Upper lobe of right lung (tissue), 1 donor: Measurements from ENCODE around the gene PRKAB1. TPM values are rescaled to one million over a fixed set of nuclear protein-coding genes. Genes with fewer than 3 reads are reported as not detected.
A peak's percentile ranks its signal among the peaks of the same experiment; 100 is the strongest.

Experiments
- ATAC-seq: fragments of 200-7000 bp; cut with Tn5 transposase; one replicate; pipeline ENCODE4 v1.9.1; 2020; ENCODE audit warnings: mild to moderate bottlenecking, moderate library complexity
- DNase-seq: peaks from one replicate; pipeline ENCODE4 v3.0.0-alpha.2; 2020
- H3K27ac ChIP-seq: fragments of 200-600 bp; one replicate; pipeline ENCODE4 v1.8.0; 2022
- H3K27me3 ChIP-seq: fragments of 200-600 bp; one replicate; pipeline ENCODE4 v1.8.0; 2022; ENCODE audit warnings: mild to moderate bottlenecking
- H3K36me3 ChIP-seq: fragments of 200-600 bp; one replicate; pipeline ENCODE4 v1.8.0; 2022
- H3K4me1 ChIP-seq: fragments of 200-600 bp; one replicate; pipeline ENCODE4 v1.8.0; 2022
- H3K4me3 ChIP-seq: fragments of 200-600 bp; one replicate; pipeline ENCODE4 v1.8.0; 2022; ENCODE audit warnings: mild to moderate bottlenecking
- H3K9me3 ChIP-seq: fragments of 200-600 bp; one replicate; pipeline ENCODE4 v1.8.0; 2022
- CTCF ChIP-seq: fragments of 200-600 bp; IDR thresholded peaks from one replicate; pipeline ENCODE4 v1.8.0; 2022; ENCODE audit warnings: antibody characterized with exemption
- intact Hi-C: fragments of 100-400 bp; cut with DNase I; formaldehyde crosslinking; loops from one replicate; pipeline ENCODE4 v1.11.0; 2022
- total RNA-seq: library from RNA; stranded (reverse); fragmentation: NEBNext Ultra II Directional; extraction: Animal tissue kit (Norgen Biotek cat#: 25700); gene quantifications from one replicate; pipeline ENCODE4 v1.2.1, GENCODE V29; 2021
- donor health status: DM: no; HTN: yes; CAD: no; lungs with severe emphysema.

PRKAB1 gene
- total RNA-seq, 1 donor from 2014 or later = 54.7 TPM

GRCh38 chr12:119665164-119665929 lies 2.6 kb upstream of the PRKAB1 start:
- no peak for TF ChIP-seq CTCF
- no peak overlapping the region for H3K27ac ChIP-seq
- no peak overlapping the region for H3K4me3 ChIP-seq
- H3K4me1 ChIP-seq = peaks cover 24% of the 10 kb centered on the region
- intact Hi-C loops = no loop called here
- no peaks in the 10 kb centered on the region for H3K9me3 ChIP-seq
- ATAC-seq (no peak), DNase-seq (no peak)
- peaks cover 5% of the 10 kb centered on the region for H3K36me3 ChIP-seq
- H3K27me3 ChIP-seq = no peaks in the 10 kb centered on the region

GRCh38 chr12:119666226-119666795 lies 1.6 kb upstream of the PRKAB1 start:
- Histone ChIP-seq H3K36me3 (peaks cover 15% of the 10 kb centered on the region), H3K4me3 (no peak overlapping the region), H3K9me3 (no peaks in the 10 kb centered on the region), H3K4me1 (peaks cover 30% of the 10 kb centered on the region), H3K27ac (no peak overlapping the region), H3K27me3 (no peaks in the 10 kb centered on the region)
- intact Hi-C loops = no loop called here
- TF ChIP-seq CTCF = no peak
- ATAC-seq (no peak), DNase-seq (no peak)

GRCh38 chr12:119666900-119667576 lies 895 bp upstream of the PRKAB1 start:
- TF ChIP-seq CTCF = no peak
- H3K27me3 ChIP-seq = no peaks in the 10 kb centered on the region
- H3K9me3 ChIP-seq = no peaks in the 10 kb centered on the region
- H3K27ac ChIP-seq = peak overlapping the region; percentile 96
- intact Hi-C loops = no loop called here
- H3K4me1 ChIP-seq = peaks cover 37% of the 10 kb centered on the region
- ATAC-seq = no peak
- H3K36me3 ChIP-seq = peaks cover 22% of the 10 kb centered on the region
- no peak for DNase-seq
- peak overlapping the region; percentile 88 for H3K4me3 ChIP-seq

GRCh38 chr12:119668324-119668841 lies 450 bp downstream of the PRKAB1 start:
- peaks cover 50% of the 10 kb centered on the region for H3K4me1 ChIP-seq
- H3K36me3 ChIP-seq = peaks cover 36% of the 10 kb centered on the region
- ATAC-seq = no peak
- peak overlapping the region; percentile 88 for H3K4me3 ChIP-seq
- no peaks in the 10 kb centered on the region for H3K9me3 ChIP-seq
- H3K27ac ChIP-seq = peak overlapping the region; percentile 96
- no peak for DNase-seq
- intact Hi-C loops = no loop called here
- TF ChIP-seq CTCF = no peak
- no peaks in the 10 kb centered on the region for H3K27me3 ChIP-seq

- H3K27me3 ChIP-seq = no peaks in the 10 kb centered on the region
- no peaks in the 10 kb centered on the region for H3K9me3 ChIP-seq
- H3K4me1 ChIP-seq = peaks cover 65% of the 10 kb centered on the region
- DNase-seq = peak; percentile 86
- H3K27ac ChIP-seq = peak overlapping the region; percentile 76
- intact Hi-C loops = no loop called here
- no peak for TF ChIP-seq CTCF
- ATAC-seq = peak; percentile 58
- peaks cover 51% of the 10 kb centered on the region for H3K36me3 ChIP-seq
- peak overlapping the region; percentile 88 for H3K4me3 ChIP-seq
Measured at GRCh38 chr12:119669744-119670472, 2.0 kb downstream of the PRKAB1 start.
